Transverse colon (tissue), 4 donors: ENCODE measurements around the gene MLLT1. TPM values are rescaled to one million over a fixed set of nuclear protein-coding genes. Genes with fewer than 3 reads are reported as not detected.

Experiments used
- DNase-seq: peaks from one replicate; pipeline ENCODE4 v3.0.0-alpha.2; 2019
- H3K27ac ChIP-seq, 4 donors: fragments of 200-600 bp; sonication (generic); 2 replicates each; pipeline ENCODE4 v1.5.1; 2016 to 2018; ENCODE audit warnings: inconsistent platforms in 4 of 4
- H3K27me3 ChIP-seq: fragments of 200-600 bp; sonication (generic); 2 replicates; pipeline ENCODE4 v1.5.1; 2017; ENCODE audit warnings: inconsistent platforms
- H3K36me3 ChIP-seq, 4 donors: fragments of 200-600 bp; sonication (generic); 2 replicates each; pipeline ENCODE4 v1.5.1; 2017 to 2019; ENCODE audit warnings: inconsistent platforms in 4 of 4
- H3K4me1 ChIP-seq, 4 donors: fragments of 200-600 bp; sonication (generic); 2 replicates each; pipeline ENCODE4 v1.5.1; 2017 to 2020; ENCODE audit warnings: inconsistent platforms in 4 of 4
- H3K4me3 ChIP-seq, 4 donors: fragments of 200-600 bp; sonication (generic); 1 replicate in 1 of 4; 2 replicates in 3 of 4; pipeline versions ENCODE4 v1.5.1 to v1.6.1; 2017 to 2019; ENCODE audit warnings: inconsistent platforms in 4 of 4
- H3K9me3 ChIP-seq, 2 donors: fragments of 200-600 bp; sonication (generic); 2 replicates each; pipeline ENCODE4 v1.5.1; 2017 to 2019; ENCODE audit warnings: inconsistent platforms in 2 of 2
- EP300 ChIP-seq: sonication (generic); formaldehyde crosslinking; IDR thresholded peaks from one replicate; pipeline ENCODE4 v1.6.1; 2017; ENCODE audit warnings: antibody characterized with exemption, low read depth
- POLR2A ChIP-seq: fragments of 450-650 bp; IDR thresholded peaks from one replicate; pipeline ENCODE4 v1.6.1; 2016; ENCODE audit warnings: antibody characterized with exemption, mild to moderate bottlenecking, moderate library complexity
- POLR2AphosphoS5 ChIP-seq, 3 donors: sonication (generic); formaldehyde crosslinking; IDR thresholded peaks; one replicate each; pipeline ENCODE4 v1.6.1; 2016; ENCODE audit warnings: antibody characterized with exemption in 3 of 3
- WGBS, 2 donors: methylation state at CpG; one replicate each; pipeline ENCODE4 v1.1.5; 2018; ENCODE audit warnings: low coverage in 1 of 2; 5-methylcytosine and 5-hydroxymethylcytosine counted together
- in situ Hi-C, 4 donors: fragments of 200-750 bp; cut with MboI; loops; one replicate each; pipeline versions ENCODE4 v1.15.0 to v1.15.1; 2017; ENCODE audit warnings: low sequenced_read_pairs in 3 of 4, low pct_ligation_motif_present in 1 of 4, low pct_unique_long_range_greater_than_20kb in 1 of 4
- intact Hi-C: fragments of 100-400 bp; cut with DNase I; formaldehyde crosslinking; loops from one replicate; pipeline ENCODE4 v1.15.1; 2023; ENCODE audit warnings: low total_unique reads
- total RNA-seq, 4 donors: library from RNA; depleted of rRNA; stranded (reverse); fragments of >200 nt; gene quantifications; one replicate each; pipeline ENCODE4 v1.1.0, GENCODE V29; 2016
- TF ChIP-seq, protein P1 (sequence below), 5 experiments: fragments of 200-600 bp in 3 of 5; fragments of 450-650 bp in 2 of 5; sonication (generic) in 3 of 5; IDR thresholded peaks; 1 replicate in 2 of 5; 2 replicates in 3 of 5; pipeline ENCODE4 v1.5.1; 2016 to 2017; ENCODE audit warnings: antibody characterized with exemption in 5 of 5, inconsistent platforms in 3 of 5, mild to moderate bottlenecking in 2 of 5, moderate library complexity in 1 of 5

The MLLT1 gene
- total RNA-seq, 4 donors from 2014 or later: 12.3 to 34.6 (median 19.7) TPM

DNA sequence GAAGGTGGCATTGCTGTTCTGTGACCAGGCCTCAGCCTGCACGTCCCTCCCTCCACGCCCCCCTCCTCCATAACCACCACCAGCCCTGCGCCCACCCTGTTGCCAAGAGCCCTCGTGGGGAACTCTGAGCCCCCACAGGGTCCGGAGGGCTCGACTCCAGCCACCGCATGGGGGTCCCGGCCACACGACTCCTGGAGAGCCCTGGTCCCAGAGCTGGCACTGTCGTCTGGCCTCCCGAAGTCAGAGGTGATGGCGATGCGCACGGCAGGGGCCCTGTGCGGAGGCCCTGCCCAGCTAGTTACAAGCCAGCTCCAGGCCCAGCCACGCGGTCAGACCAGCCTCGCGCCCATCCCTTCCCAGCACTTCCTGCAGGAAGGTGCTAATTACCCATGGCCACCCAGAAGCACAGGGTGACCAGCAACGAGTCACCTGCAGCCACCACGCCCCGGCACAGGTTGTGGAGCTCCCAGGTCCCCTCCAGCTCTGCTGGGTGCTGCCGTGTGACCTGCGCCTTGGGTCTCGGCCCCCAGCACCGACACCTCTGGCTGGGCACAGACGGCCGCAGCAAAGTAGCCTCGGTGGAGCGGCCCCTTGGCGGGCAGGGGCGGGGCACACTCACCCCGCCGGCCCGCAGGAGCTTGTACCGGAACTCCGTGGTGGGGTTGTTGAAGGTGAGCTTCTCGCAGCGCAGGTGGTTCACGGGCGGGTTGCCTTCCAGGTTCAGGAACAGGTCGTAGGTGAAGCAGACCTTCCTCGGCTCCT, 49.6 kb downstream of the MLLT1 start:
- WGBS, 2 donors: 89 to 90% methylated on average over 2 to 25 of the region's 43 CpGs
- Histone ChIP-seq H3K36me3 (peaks cover 0 to 16% (median 3%) of the 10 kb centered on the region in 4 donors), H3K9me3 (no peaks in the 10 kb centered on the region), H3K27ac (no peak overlapping the region), H3K4me1 (peaks cover 10 to 29% (median 23%) of the 10 kb centered on the region in 4 donors), H3K27me3 (no peaks in the 10 kb centered on the region), H3K4me3 (no peak overlapping the region)
- DNase-seq: no peak
- TF ChIP-seq POLR2A (no peak), POLR2AphosphoS5 (IDR thresholded peaks at IDR 0.05) (no peak), EP300 (no peak)
- TF ChIP-seq, protein P1, sequence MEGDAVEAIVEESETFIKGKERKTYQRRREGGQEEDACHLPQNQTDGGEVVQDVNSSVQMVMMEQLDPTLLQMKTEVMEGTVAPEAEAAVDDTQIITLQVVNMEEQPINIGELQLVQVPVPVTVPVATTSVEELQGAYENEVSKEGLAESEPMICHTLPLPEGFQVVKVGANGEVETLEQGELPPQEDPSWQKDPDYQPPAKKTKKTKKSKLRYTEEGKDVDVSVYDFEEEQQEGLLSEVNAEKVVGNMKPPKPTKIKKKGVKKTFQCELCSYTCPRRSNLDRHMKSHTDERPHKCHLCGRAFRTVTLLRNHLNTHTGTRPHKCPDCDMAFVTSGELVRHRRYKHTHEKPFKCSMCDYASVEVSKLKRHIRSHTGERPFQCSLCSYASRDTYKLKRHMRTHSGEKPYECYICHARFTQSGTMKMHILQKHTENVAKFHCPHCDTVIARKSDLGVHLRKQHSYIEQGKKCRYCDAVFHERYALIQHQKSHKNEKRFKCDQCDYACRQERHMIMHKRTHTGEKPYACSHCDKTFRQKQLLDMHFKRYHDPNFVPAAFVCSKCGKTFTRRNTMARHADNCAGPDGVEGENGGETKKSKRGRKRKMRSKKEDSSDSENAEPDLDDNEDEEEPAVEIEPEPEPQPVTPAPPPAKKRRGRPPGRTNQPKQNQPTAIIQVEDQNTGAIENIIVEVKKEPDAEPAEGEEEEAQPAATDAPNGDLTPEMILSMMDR (IDR thresholded peaks at IDR 0.05): no peak
- in situ Hi-C loops: no loop called here
- intact Hi-C loops: loop anchor here (2.0 kb wide), 1 partner anchor 15 kb away; no protein-coding TSS in a partner anchor

DNA sequence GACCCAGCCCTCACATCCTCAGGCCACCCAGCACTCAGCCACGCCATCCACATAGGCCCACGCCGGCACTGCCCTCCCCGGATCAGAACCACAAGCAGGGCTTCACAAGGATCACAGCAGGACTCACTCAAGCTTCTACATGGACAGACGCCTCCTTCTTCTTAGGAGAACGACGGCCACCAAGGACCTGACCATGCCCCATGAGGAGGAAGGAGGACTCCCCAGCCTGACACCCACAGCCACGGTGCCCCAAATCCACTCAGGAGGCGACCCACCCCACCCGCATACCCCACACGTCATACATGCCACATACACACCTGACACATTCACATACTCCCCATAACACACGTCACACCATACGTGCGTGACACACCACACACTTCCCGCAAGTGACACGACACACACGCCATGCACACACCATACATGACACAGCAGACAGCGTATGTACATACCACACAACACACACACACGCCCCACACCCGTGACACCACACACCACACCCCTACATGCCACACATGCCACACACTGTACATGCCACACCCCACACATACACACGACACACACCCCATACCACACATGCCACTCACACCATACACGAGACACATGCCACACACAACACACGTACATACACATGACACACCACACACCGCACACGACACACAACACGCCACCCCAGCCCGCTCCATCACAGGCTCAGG, 50.4 kb downstream of the MLLT1 start:
- Histone ChIP-seq H3K4me3 (no peak overlapping the region), H3K4me1 (peaks cover 10 to 23% (median 18%) of the 10 kb centered on the region in 4 donors), H3K27me3 (no peaks in the 10 kb centered on the region), H3K9me3 (no peaks in the 10 kb centered on the region), H3K27ac (no peak overlapping the region), H3K36me3 (peaks cover 0 to 16% (median 3%) of the 10 kb centered on the region in 4 donors)
- TF ChIP-seq, protein P1 (IDR thresholded peaks at IDR 0.05): no peak
- TF ChIP-seq POLR2A (no peak), EP300 (no peak), POLR2AphosphoS5 (IDR thresholded peaks at IDR 0.05) (no peak)
- no peak for DNase-seq
- in situ Hi-C loops: no loop called here
- intact Hi-C loops: loop anchor here (2.0 kb wide), 1 partner anchor 15 kb away; no protein-coding TSS in a partner anchor
- 93 to 95% methylated on average over 8 to 27 of the region's 27 CpGs for WGBS, 2 donors

DNA sequence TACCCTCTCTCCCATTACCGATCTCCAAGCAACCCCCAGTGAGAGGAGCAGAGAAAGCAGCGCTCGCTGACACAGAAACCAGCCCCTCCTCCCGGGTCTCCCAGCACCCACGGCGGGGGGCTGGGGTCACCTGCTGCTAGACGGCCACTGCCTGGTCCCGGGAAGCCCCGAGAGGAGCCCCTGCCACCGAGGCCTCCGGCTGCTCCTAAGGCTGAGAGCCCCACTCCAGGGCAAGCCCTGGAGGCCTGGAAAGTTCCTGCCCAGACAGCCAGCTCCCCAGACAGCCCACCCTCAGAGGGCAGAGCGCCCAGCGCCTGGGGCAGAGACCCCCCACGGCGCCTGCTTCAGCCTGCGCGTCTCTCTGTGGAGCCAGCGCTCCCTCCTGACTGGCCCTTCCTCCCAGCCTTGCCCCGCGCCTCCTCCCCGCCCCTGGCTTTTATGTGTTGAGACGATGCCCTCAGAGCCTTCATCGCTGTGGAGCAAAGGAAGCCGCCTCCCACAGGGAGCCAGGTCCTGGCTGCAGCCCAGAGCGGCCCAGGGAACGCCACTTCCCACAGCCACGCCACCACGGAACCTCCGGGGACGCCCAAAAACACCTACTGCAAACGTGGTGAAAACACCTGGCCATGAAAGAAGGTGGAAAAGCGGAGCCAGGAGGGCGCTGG, 51.1 kb downstream of the MLLT1 start:
- intact Hi-C loops: loop anchor here (2.0 kb wide), 1 partner anchor 16 kb away; no protein-coding TSS in a partner anchor
- Histone ChIP-seq H3K4me1 (peaks cover 8 to 16% (median 11%) of the 10 kb centered on the region in 4 donors), H3K27ac (no peak overlapping the region), H3K27me3 (no peaks in the 10 kb centered on the region), H3K36me3 (peaks cover 0 to 16% (median 3%) of the 10 kb centered on the region in 4 donors), H3K4me3 (no peak overlapping the region), H3K9me3 (no peaks in the 10 kb centered on the region)
- TF ChIP-seq POLR2A: no peak
- TF ChIP-seq EP300: no peak
- TF ChIP-seq POLR2AphosphoS5 (IDR thresholded peaks at IDR 0.05): no peak
- DNase-seq: no peak
- in situ Hi-C loops: no loop called here
- WGBS, 2 donors: 82 to 100% methylated on average over 2 to 33 of the region's 33 CpGs

DNA sequence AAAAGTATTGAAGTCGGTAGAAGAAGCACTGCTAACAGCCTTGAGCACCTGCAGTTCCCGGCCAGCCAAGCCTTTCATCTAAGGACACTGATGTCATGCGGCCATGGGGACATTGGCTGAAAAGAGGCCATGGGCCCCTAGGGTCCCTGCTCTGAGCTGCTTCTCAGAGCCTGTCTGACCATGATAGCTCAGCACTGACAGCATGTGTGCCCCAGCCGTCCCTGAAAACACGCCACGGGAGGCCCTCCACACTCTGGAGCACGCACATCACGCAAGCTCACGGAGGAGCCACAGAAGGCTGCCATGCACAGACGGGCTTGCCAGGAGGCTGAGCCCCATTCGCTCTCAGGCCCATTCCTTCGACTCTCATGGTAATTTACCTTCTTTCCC, 51.8 kb downstream of the MLLT1 start:
- H3K9me3 ChIP-seq: no peaks in the 10 kb centered on the region
- H3K4me3 ChIP-seq: no peak overlapping the region
- peaks cover under 1 to 8% (median 3%) of the 10 kb centered on the region in 4 donors for H3K4me1 ChIP-seq
- TF ChIP-seq POLR2A: no peak
- TF ChIP-seq, protein P1 (IDR thresholded peaks at IDR 0.05): no peak
- TF ChIP-seq EP300: no peak
- no peak for TF ChIP-seq POLR2AphosphoS5 (IDR thresholded peaks at IDR 0.05)
- no peaks in the 10 kb centered on the region for H3K27me3 ChIP-seq
- WGBS, 2 donors: 89% methylated on average over 10 of the region's 12 CpGs; no CpG with 5 or more reads in 1 of the 2 donors
- no peak for DNase-seq
- no peak overlapping the region for H3K27ac ChIP-seq
- intact Hi-C loops (loop anchor here (2.0 kb wide), 1 partner anchor 17 kb away; no protein-coding TSS in a partner anchor), in situ Hi-C loops (no loop called here)
- H3K36me3 ChIP-seq: peaks cover 0 to 16% (median 3%) of the 10 kb centered on the region in 4 donors
